HG03575 (cell line): ENCODE results near the gene FSD1.
"Not testable (repeated sequence)": the region's sequence is repeated elsewhere in the genome, so short reads cannot be mapped to it uniquely, and the experiment has no call there.

ENCODE experiments used
- ATAC-seq: cut with Tn5 transposase; IDR thresholded peaks from one replicate; pipeline ENCODE4 v1.9.1; 2021; ENCODE audit not compliant: unreplicated experiment, insufficient number of reproducible peaks, low FRiP score; ENCODE audit errors: extremely low read depth

FSD1 gene

DNA sequence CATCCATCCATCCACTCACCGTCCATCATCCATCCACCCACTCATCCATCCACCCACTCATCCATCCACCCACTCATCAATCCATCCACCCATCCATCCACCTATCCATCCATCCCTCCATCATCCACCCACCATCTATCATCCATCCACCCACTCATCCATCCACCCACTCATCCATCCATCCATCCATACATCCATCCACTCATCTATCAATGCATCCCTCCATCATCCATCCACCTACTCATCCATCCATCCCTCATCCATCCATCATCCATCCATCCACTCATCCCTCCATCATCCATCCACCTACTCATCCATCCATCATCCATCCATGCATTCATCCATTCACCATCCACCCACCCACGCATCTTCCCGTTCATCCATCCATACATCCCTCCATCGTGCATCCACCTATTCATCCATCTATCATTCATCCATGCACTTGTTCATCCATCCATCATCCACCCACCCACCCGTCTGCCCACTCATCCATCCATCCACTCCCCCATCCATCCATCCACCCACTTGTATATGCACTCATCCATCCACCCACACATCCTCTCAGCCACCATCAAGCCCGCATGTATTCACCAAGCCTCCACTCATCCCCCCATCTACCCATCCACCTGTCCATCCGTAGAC lies 30.7 kb downstream of the FSD1 start:
- ATAC-seq: no peak

DNA sequence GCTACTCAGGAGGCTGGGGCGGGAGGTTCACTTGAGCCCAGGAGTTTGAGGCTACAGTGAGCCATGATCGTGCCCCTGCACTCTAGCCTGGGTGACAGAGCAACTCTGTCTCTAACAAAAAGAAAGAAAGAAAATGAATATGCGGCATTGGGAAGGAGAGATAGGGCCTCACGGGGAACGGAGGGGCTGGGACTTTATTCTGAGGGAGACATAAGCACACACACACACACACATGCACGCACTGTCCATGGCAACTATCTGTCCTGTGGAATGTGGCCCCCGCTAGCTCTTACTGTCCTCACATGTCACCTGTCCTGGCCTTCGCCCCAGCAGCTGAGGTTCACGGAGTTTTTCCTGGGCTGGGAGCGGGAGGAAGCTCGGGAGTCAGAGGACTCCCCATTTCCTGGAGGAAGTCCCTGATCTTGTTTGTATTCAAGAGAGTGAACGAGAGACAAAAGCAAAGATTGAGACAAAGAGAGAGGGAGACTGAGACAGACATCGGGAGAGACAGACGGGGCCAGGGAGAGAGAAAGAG lies 33.6 kb downstream of the FSD1 start:
- no peak for ATAC-seq

DNA sequence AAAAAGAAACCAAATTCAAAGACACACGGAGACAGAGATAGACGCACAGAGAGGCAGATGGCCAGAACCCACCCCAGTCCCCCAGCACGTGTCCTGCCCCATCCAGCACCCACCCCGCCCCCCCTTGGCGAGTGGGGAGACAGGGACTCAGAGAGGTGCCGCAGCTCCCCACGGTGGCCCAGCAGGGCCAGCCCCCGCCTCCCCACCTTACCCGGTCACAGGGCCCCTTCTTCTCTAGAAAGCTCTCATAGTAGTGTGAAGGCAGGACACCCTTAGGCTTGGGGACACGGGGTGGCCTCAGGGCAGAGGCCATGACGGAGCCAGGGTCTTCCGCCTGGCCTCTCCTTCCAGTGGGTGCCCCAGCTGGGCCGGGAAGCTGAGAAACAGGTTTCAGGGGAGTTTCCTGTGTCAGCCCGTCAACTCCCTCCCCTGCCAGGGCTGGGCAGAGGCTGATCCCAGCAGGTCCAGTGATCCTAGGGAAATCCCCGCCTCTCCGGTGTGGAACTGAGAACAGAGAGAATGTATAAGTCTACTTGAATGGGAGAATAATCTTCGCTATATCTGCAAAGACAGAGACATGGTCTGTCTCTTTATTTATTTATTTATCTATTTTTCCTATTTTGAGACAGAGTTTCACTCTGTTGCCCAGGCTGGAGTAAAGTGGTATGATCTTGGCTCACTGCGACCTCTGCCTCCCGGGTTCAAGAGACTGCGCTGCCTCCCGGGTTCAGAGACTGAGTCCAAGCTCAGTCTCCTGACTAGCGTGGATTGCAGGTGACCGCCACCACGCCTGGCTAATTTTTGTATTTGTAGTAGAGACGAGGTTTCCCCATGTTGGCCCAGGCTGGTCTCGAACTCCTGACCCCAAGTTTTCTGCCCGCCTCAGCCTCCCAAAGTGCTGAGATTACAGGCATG lies 34.3 kb downstream of the FSD1 start, which contains the start of gene STAP2:
Gene STAP2 (minus strand): TSS at position 387 of the 915 bp plus-strand sequence. CDS start 74 bp downstream, at position 313.
- ATAC-seq: no peak

DNA sequence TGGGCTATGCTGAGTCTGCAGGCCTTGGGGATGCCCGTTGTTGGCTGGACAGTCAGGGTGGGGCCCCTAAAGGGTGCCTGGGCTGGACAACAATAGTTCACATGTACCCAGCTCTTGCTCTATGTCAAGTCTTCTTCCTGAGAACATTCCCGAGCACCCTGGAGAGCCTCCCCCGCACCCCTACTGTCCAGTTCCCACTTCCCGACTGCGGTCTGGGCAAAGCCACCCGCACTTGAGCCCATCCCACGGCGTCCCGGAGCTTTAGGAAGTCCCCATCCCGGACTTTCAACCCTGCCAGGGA lies 37.9 kb downstream of the FSD1 start:
- ATAC-seq: no peak

DNA sequence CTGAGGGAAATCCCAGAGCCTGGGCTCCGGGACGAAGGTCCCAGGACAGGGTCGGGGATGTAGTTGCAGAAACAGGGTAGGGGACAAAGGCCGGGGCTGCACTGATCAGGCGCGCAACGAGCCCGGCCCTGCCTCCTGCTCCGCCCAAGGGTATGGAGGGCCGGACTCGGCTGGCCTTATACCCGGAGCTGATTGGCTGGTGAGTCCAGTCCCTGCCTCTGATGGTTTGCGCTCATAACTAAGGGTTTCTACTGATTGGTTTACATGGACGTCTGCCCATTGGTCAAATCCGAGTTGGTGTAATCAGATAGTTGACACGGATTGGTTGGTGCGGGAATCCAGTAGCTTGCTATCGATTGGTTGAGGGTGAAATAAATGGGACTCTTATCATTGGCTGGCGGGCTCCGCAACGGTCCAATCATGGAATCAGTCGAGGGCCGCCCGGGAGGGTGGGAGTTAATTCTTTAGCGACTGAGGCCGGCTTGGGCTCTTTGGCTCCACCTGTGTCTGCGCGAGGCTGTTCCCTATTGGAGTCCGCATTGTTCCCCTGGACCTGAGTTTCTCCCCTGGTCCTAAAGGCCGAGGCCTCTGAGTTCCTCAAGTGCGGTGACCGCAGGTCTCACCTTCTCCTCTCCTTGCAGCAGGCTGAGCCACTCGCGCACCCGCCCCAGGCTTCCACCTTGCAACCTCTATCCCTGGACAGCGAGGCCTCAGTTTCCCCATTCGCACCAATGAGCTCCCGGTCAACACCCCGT lies 38.4 kb downstream of the FSD1 start:
- ATAC-seq: peak; percentile 63

DNA sequence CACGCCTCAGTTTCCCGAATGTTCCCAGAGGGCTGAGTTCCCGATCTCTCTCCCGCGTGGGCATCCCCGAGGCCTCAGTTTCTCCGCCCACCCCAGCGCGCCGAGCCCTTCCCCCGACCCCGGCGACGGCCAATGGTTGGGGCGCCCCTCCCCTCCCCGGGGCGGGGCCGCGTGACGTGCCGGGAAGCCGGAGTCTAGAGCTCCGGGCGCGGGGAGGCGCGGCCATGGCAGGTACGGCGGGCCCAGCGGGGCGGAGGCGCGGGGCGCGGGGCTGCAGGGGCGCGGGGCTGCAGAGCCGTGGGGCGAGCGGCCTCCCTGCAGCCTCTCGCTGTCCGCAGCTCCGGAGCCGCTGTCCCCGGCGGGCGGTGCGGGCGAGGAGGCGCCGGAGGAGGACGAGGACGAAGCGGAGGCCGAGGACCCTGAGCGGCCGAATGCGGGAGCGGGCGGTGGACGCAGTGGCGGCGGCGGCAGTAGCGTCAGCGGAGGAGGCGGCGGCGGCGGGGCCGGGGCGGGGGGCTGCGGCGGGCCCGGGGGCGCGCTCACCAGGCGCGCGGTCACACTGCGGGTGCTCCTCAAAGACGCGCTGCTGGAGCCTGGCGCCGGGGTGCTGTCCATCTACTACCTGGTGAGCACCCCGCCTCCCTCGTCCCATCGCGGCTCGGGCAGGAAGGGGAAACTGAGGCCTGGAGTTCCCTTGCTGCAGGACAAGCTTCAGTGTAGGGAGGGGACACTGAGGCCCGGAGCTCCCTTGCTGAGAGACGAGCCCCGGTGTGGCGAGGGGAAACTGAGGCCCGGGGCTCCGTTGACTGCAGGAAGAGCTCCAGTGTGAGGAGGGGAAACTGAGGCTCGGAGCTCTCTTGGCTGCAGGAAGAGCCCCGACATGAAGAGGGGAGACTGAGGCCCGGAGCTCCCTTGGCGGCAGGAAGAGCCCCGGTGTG lies 39.2 kb downstream of the FSD1 start, which contains the start of gene MPND:
Gene MPND (plus strand): TSS at position 193 of the 938 bp plus-strand sequence. CDS start 32 bp downstream, at position 225.
- ATAC-seq: no peak

DNA sequence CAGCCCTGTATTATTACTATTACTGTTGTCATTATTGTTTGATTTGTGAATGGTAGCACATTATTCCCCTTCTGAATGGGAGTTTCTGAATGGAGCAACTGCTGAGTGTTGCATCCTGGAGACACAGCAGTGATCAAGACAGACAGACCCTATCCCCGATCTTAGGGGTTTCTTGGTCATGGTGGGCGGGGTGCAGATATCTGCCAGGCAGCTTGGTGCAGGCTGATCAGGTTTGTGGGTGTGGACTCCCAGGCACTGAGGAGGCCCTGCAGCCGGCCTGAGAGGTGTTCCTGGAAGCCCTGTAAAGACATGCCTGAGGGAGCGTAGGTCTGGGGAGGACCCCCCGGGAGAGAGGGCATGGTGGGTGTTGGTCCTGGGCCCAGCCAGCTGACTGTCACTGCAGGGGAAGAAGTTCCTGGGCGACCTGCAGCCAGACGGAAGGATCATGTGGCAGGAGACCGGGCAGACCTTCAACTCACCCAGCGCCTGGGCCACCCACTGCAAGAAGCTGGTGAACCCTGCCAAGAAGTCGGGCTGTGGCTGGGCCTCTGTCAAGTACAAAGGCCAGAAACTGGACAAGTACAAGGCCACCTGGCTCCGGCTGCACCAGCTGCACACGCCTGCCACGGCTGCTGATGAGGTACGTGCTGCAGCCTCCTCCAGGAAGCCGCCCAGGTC lies 41.1 kb downstream of the FSD1 start:
- no peak for ATAC-seq

DNA sequence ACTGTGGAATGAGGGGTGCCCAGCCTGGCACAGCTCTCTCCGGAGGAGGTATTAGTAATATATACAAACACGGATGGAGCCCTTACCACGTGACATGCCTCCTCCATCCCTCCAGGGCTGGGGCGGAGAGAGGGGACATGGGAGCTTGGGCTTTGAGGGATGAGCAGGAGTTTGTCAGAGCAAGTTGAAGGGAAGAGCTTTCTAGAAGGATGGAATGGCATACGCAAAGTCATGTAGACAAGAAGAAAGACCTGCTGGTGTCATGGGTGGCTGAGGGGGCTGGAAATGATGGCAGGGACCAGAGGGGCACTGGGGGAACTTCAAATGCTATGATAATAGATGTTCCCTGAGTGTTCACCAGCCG lies 41.6 kb downstream of the FSD1 start:
- no peak for ATAC-seq

DNA sequence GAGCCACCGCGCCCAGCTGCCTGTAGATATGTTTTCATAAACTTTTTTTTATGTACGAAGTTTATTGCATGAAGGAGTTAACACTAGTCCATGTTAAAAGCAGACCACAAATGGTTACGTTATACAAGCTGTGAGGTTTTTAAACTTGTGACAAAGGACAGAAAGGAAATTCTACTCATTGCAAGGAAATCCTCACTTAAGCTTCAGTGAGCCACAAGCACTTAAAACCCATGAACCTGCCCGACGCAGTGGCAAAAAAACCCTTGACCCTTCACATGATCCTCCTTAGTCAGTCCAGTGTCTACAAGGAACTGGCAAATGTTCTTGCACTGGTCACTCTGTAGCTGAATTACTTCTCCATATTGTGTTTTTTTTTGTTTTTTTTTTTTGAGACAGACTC lies 43.1 kb downstream of the FSD1 start:
- no peak for ATAC-seq

DNA sequence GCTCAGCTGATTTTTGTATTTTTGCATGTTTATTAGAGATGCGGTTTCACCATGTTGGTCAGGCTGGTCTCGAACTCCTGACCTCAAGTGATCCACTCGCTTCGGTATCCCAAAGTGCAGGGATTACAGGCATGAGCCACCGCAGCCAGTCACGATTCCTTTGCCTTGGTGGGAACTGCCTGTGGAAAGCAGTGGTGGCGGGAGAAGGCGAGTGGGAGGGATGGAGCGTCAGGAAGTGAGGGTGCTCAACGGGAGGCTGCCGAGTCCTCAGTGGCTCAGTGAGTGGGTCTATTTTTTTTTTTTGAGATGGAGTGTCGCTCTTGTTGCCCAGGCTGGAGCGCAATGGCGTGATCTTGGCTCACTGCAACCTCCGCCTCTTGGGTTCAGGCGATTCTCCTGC lies 44.8 kb downstream of the FSD1 start:
- ATAC-seq: not testable (repeated sequence)

DNA sequence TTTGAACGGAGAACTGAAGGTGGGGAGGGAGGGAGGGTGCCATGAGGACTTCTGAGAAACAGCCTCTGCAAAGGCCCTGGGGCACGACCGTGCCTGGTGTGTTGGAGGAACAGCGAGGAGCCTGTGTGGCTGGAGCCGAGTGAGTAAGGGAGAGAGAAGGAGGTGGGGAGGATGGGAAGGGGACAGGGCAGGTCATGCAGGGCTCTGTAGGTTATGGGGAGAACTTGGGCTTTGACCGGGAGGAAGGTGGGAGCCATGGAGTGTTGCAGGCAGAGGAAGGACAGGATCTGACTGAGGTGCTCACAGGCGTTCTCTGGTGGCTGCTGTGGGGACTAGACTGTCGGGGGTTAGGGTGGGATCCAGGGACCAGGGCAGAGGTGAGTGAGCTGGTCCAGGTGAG lies 45.7 kb downstream of the FSD1 start:
- ATAC-seq: no peak

DNA sequence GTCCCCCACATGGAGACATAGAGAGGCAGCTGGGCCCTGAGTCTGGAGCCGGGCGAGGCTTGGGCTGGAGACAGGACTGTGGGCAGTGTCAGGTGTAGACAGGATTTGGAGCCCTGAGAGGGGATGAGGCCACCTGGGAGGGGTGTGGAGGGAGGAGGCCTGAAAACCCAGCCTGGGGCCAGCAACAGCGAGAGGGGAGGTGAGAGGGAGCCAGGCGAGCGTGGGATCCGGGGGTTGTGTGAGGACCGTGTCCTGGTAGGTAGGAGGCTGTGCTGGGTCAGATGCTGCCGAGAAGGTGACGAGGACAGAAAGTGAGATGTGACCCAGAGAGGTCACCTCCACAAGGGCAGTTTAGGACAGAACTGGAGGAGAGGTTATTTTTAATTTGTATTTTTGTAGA lies 46.3 kb downstream of the FSD1 start:
- ATAC-seq: no peak

DNA sequence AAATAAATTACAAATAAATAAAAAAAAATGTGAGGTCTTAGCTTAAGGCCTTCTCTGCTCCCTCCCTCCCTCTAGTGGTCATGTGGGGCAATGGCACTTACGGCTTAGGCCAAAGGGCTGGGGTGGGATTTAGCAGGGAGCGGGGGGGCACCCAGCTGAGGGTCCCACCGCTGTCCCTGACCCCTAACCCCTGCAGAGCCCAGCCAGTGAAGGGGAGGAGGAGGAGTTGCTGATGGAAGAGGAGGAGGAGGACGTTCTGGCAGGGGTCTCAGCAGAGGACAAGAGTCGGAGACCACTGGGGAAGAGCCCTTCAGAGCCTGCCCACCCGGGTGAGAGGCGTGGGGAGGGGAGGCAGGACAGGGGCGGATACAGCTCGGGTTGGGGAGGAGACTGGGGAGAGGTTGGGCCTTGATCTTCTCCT lies 48.3 kb downstream of the FSD1 start:
- no peak for ATAC-seq

DNA sequence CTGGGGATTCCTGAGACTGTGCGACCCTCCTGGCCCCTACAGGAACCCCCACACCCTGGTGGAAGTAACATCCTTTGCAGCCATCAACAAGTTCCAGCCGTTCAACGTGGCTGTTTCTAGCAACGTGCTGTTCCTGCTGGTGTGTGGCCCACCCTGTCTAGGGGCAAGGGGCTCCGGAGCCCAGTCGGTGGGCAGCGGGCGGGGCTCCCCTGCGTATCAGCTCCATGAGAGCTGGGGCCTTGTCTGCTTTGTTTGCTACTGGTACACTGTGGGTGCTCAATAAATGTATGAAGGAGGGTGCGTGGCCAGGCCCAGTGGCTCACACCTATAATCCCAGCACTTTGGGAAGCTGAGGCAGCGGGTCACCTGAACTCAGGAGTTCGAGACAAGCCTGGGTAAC lies 49.9 kb downstream of the FSD1 start:
- ATAC-seq: no peak

DNA sequence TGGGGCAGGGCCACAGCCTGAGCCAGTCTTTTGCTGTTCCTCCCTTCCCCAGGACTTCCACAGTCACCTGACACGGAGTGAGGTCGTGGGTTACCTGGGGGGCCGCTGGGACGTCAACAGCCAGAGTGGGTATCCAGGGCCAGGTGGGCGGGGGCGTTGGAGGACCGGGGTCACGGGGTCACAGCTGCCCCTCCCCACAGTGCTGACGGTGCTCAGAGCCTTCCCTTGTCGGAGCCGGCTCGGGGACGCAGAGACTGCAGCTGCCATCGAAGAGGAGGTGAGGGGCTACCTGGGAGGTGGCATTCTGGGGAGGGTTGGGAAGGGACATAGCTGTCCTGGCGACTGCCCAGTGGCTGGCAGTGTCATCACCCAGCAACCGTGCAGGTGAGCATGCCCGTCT lies 50.5 kb downstream of the FSD1 start:
- no peak for ATAC-seq

DNA sequence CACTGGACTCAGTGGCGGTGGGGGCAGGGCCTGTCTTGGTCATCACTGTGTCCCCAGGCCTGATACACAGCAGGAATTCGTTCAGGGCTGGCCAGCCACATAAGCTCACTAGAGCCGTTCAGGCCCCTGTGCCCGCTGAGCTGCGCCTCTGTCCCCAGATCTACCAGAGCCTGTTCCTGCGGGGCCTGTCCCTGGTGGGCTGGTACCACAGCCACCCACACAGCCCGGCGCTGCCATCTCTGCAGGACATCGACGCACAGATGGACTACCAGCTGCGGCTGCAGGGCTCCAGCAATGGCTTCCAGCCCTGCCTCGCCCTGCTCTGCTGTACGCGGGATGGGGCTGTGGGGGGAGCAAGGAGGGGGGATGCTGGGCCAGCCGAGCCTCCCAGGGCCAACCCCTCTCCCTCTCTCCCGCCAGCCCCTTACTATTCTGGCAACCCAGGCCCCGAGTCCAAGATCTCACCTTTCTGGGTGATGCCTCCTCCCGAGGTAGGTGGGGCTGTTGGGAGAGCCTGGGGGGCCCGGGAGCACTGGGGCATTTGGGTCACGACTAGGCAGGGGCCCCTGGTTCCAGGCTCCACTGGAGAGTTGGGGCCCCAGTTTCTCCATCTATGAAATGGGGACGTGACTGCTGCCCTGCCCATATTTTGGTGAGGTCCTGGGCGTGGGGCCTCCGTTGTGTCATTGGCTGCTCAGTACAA lies 52.8 kb downstream of the FSD1 start:
- no peak for ATAC-seq

DNA sequence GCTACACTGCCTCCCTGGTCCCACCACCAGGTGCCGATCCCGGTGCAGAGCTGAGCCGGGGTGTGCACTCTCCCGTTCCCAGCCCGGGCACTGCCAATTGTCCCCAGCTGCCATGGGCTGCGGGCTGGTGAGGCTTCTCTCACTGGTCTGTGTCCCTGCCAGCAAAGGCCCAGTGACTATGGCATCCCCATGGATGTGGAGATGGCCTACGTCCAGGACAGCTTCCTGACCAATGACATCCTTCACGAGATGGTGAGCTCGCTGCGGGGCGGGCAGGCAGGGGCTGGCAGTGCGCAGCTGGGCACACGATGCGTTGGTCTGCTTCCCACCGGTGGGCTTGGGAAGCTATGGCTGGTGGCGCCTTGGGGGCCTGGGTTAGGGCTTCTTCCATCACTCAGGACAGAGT lies 53.5 kb downstream of the FSD1 start:
- ATAC-seq: no peak
